HG02798 (cell line): ENCODE data around the gene GLS.
"Not testable (repeated sequence)": the region's sequence is repeated elsewhere in the genome, so short reads cannot be mapped to it uniquely, and the experiment has no call there.

Experiments
- ATAC-seq: cut with Tn5 transposase; IDR thresholded peaks from one replicate; pipeline ENCODE4 v1.9.1; 2021; ENCODE audit warnings: mild to moderate bottlenecking; ENCODE audit not compliant: unreplicated experiment, poor library complexity

Gene GLS

GRCh38 chr2:190916829-190917228 lies 36.2 kb downstream of the GLS start:
- no peak for ATAC-seq

- no peak for ATAC-seq
Observed at GRCh38 chr2:190920085-190920484, 39.5 kb downstream of the GLS start.

- ATAC-seq, result no peak
Observed at GRCh38 chr2:190922376-190922775, 41.8 kb downstream of the GLS start.

GRCh38 chr2:190927301-190927700 lies 46.7 kb downstream of the GLS start:
- no peak for ATAC-seq

- ATAC-seq, result no peak
Observed at GRCh38 chr2:190929919-190930318, 49.3 kb downstream of the GLS start.

GRCh38 chr2:190930411-190930810 lies 49.8 kb downstream of the GLS start:
- ATAC-seq, result no peak

- no peak for ATAC-seq
Observed at GRCh38 chr2:190932514-190932913, 51.9 kb downstream of the GLS start.

- no peak for ATAC-seq
Observed at GRCh38 chr2:190933361-190933760, 52.7 kb downstream of the GLS start.

GRCh38 chr2:190935054-190935453 lies 54.4 kb downstream of the GLS start:
- no peak for ATAC-seq

- ATAC-seq, result no peak
Observed at GRCh38 chr2:190938771-190939335, 58.2 kb downstream of the GLS start.

GRCh38 chr2:190940454-190940853 lies 59.8 kb downstream of the GLS start:
- no peak for ATAC-seq

GRCh38 chr2:190941571-190941970 lies 61.0 kb downstream of the GLS start:
- no peak for ATAC-seq

GRCh38 chr2:190942697-190943096 lies 62.1 kb downstream of the GLS start:
- no peak for ATAC-seq

GRCh38 chr2:190943706-190944105 lies 63.1 kb downstream of the GLS start:
- ATAC-seq, result no peak

GRCh38 chr2:190947141-190947540 lies 66.5 kb downstream of the GLS start:
- ATAC-seq, result no peak

- ATAC-seq, result peak; percentile 65
Observed at GRCh38 chr2:190947711-190948251, 67.2 kb downstream of the GLS start.

GRCh38 chr2:190948671-190949070 lies 68.0 kb downstream of the GLS start:
- no peak for ATAC-seq

- no peak for ATAC-seq
Observed at GRCh38 chr2:190950566-190950991, 70.0 kb downstream of the GLS start.

GRCh38 chr2:190953257-190953656 lies 72.6 kb downstream of the GLS start:
- ATAC-seq, result no peak

- ATAC-seq, result no peak
Observed at GRCh38 chr2:190959911-190960788, 79.5 kb downstream of the GLS start.

- ATAC-seq, result not testable (repeated sequence)
Observed at GRCh38 chr2:190961117-190961516, 80.5 kb downstream of the GLS start.
